Stimulated activated CD4-positive, alpha-beta T cell treated with anti-CD3 and anti-CD28 coated beads, Interleukin-2, amount 100 ng/mL, for 24 hours (primary cell): Measurements from ENCODE around the gene LPCAT3.
A peak's percentile ranks its signal among the peaks of the same experiment; 100 is the strongest.

Experiments used
- DNase-seq, 2 donors: peaks; one replicate each; pipeline ENCODE4 v3.0.0-alpha.2; 2020

LPCAT3 gene

DNA sequence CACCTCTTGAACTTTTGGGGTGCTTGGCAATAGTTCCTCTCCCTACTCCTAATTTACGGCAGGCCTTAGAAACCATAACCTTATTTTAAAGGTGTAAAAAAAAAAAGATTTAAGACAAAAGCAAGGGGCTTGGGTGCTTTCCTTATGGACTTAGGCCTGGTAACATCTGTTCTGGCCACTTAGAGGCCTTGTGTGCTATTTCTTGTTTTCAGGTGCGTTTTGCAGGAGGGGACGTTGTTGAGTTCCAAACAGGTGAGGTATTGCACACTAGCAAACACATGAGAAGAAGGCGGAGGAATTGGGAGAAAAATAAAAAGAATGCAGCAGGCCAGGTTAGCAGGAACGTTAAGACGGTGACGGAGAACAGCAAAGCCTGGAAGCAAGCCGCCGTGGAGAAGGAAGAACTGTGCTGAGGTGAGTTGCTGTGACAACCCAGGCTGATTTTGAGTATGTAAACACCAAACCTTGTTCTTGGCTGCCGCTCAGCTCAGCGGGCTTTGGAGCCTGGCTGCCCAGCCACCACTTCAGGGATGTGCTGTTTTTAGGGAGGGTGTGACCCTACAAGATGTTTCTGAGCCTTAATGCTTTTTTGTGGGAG lies 30.2 kb downstream of the LPCAT3 start:
- DNase-seq: no peak

DNA sequence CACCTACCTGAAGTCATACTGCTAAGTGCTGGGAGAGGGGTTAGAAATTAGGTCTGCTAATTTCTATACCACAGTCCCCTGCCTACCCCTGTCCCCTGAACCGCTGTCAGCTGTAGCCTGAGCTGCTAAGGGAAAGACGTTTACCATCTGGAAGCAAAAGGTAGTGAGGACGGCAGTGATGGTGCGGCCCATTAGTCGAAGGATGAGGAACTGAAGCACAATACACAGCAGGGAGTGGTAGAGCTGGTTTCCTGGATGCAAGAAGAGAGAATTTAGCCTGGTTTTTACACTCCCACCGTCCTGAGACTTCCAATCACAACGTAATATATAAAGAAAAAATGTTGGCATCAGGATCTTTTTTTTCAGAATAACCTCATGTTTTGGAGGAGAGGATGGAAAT lies 35.7 kb downstream of the LPCAT3 start:
- DNase-seq: no peak

DNA sequence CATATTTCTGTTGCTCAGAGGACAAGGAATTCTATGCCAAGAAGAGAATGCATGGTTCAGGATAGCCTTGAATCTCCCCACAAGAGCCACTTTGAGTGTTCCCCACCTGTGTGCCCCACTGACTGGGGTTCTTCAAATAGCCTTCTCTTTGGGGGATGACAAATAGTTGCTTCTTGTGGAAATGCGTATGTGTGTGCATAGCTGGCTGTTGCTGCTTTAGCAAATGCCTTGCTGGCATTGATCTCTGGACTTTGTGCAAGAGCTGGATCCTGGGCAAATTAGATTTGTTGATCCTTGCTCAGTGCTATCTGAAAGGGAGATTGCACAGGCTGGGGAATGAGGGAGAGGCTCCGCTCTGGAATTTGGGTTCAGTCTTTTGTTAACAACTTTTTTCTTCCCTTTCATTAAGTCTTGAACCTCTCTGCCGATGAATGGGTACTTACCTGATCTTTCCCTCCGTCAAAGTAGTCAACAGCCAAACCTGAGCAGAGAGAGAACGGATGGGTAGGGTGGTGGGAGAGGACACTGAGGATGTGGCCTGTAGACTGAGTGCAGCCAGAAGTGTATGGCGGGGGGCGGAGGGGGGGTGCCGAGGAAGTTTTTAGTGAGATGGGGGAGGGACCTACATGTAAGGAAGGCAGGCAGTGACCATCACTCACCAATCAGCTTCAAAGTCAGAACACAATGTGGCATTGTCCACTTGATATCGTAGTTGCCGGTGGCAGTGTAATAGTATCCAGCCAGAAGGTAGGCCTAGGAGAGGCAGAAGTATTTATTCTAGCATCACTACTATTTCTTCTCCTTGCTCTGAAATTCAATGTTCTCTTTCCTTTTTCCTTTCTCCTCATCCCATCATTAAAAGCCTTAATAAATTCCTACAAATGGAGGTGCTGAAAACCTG lies 36.9 kb downstream of the LPCAT3 start:
- DNase-seq: no peak

DNA sequence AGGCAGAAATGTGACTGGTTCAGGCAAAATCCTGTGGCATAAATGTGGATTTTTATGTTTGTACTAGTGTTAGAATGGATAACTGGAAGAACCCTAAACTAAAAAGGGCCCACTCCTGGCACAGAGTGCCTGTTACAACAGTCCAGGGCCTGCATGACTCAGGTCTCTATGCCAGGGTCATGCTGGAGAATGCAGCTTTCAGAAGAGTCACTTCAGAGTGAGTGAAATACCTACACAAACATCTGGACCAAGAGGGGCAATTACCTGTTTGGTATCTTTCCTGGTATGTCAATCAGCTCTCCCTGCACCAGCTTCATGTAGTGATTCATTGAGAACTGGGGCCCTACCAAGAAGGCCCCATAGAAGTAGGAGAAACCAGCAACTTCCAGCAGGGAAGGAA lies 37.5 kb downstream of the LPCAT3 start:
- DNase-seq: no peak

DNA sequence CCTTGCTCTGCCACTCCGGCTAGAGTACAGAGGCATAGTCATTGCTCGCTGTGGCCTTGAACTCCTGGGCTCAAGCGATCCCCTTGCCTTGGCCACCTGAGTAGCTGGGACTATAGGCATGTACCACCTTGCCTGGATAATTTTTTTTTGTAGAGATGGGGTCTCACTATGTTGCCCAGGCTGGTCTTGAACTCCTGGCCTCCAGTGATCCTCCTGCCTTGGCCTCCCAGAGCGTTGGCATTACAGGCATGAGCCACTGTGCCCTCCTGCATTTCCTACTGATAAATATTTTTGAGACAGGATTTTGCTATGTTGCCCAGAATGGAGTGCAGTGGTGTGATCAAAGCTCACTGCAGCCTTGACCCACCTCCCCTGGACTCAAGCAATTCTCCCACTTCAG lies 38.2 kb downstream of the LPCAT3 start:
- no peak for DNase-seq

DNA sequence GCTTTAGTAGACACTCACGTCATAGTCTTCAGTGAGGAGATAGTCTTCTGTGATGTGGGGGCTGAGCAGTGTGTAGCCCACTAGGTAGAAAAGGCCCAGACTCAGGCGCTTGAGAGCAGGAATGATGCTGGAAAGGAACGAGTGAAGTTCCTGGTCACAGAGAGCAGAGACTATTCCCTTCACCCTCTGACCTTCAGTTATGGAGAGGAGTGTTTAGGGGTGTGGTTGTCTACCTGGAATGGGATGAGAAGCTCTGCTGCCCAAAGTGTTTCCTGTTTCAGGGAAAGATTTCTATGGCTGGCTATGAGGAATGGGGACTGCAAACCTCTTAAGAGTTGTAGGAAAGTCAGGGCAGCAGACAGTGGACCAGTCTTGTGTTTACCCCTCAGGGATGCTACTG lies 38.8 kb downstream of the LPCAT3 start:
- DNase-seq: no peak

DNA sequence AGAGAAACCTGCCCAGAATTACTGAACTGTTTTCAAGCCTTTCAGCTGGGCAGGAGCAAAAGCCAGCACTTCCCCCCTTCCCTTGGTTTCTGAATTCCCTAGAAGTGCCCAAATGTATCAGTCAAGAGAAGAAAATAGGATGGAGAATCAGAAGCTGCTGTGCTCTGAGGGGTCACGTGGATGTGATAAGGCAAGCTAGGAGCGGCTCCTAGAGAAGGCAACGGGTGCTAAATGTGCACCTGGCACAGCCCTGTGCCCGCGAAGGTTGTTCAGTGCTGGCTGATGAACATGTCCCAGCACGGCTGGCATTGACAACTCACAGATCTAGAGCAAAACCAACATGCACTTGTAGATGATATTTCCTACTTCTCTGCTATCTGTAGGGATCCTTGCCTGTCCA lies 39.3 kb downstream of the LPCAT3 start:
- DNase-seq: no peak

DNA sequence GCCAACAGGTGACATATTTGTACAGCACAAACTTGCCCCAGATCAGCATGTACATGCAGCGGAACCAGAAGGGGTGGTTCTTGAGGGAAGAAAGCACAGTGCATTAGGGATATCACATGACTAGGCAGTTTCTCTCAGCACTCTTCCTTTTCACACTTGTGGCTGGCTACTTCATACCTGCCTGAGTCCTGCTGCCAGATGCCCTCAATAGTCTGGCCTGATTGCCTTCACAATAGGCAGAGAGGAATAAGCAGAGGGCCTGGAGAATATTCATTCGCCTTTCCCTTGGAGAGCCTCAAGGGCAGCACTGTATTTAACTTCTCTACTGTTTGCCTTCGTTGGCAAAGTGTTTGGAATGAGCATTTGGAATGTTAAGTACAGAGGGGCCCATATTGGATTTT lies 39.7 kb downstream of the LPCAT3 start:
- DNase-seq: no peak

DNA sequence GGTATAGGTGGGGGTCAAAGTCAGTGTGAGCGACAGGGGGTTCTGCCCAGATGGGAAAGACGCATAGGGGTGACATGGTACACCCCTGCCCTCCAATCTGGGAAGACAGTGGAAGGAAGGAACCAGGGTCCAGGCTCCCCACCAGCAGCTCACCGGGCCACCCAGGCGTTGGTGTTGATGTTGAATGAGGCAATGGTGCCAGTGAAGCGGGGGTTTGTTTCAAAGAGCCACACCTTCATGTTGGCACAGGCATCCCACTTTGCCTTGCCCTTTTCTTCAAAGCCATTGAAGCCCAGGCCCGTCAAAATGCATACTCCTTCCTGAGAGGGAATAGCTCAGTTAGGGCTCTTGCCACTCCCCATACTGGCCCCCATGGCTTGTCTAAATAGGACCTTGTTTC lies 40.1 kb downstream of the LPCAT3 start:
- DNase-seq: no peak

DNA sequence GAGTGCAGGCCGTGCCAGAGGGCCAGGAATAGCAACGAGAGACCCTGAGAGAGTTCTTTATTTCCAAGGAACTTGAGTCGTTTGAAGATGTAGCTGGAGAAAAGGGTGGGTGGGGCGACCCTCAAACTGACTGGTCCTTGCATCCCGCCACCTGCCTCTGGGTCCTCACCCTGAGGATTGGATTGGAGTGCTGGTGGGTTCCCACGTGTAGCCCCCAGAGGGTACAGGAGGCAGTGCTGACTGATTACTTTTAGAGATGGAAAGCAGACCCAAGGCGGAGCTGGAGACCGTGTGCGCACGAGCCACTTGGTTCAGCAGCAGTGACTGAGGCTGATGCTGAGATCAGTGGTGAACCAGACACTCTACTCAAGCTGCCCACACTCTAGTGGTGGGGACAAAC lies 40.6 kb downstream of the LPCAT3 start:
- DNase-seq: no peak

DNA sequence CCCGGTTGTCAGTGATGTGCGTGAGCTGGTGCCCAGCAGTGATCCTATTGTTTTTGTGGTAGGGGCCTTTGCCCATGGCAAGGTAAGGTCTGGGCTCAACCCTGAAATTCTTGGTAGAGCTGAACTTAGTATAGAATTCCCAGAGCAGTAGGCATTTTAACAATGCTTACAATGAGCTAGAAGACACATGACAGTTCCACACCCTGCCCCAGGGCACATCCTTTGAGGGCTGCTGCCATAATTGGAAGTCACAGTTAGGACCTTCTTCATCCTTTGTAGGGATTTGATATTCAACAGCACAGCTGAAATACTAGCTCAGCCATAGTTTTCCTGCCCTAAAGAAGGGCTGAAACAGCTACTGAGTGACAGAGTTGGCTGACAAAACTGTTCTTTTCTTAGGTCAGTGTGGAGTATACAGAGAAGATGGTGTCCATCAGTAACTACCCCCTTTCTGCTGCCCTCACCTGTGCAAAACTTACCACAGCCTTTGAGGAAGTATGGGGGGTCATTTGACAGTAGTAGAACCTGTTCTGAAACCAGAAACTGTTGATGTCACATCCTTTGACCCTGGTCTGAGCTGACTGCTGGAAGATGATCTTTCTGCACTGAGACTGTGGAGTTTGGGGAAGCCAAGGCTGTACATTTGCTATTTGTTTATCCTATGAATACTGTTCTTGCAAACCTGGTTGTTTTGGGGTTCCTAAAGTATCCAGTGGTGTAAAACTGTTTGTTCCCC lies 42.8 kb downstream of the LPCAT3 start:
- no peak for DNase-seq

DNA sequence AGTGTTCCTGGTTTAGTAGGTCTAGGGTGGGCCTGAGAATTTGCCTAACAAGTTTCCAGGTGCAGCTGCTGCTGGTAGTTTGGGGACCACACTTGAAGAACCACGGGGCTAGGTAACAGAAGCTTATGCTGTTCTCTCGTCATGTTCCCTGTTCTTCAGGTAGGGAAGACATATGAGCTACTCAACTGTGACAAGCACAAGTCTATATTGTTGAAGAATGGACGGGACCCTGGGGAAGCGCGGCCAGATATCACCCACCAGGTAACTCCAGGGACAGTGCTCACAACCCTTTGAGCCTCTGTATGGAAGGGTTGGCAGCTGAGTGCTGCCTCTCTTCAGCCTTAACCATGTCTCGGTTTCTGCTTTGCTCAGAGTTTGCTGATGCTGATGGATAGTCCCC lies 44.1 kb downstream of the LPCAT3 start:
- DNase-seq: no peak

DNA sequence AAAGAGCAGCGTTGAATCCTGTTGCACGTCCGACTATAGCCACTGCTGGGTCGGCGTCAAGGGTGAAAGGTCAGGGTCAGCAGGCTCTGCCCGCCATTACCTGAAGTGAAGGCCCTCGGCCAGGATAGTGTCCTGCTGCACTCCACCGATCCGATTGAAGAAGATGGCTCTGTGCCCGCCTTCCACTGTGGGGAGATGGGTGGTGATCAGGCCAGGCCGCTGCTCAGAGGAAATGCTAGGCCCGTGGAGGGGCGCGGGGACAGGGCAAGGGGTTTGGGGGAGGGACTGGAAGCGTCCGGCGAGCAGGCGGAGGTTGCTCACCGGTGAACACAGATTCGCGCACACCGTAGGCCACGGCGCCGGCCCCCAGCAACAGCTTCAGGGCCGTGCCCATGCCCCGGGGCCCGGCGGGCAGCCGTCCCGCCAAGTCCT lies 48.2 kb downstream of the LPCAT3 start:
- peak in 1 of 2 donors; percentile 44 for DNase-seq

DNA sequence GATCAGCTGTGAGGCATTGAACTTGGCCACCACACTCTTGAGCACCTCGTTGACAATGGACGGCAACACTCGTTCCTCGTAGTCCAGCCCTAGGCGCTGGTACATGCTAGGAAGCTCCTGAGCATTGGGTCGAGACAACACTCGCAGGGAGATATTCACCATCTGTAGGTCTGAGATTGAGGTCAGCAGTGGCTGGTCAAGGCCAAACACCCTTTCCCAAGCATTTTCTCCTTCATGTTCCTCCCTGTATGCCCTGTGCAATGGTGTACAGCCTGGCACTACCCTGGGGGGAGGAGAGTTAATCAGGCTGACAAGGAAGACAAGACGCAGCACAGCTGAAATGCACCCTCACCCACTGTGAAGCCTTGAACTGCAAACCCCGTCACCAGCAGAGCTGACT lies 49.9 kb downstream of the LPCAT3 start:
- DNase-seq: no peak

DNA sequence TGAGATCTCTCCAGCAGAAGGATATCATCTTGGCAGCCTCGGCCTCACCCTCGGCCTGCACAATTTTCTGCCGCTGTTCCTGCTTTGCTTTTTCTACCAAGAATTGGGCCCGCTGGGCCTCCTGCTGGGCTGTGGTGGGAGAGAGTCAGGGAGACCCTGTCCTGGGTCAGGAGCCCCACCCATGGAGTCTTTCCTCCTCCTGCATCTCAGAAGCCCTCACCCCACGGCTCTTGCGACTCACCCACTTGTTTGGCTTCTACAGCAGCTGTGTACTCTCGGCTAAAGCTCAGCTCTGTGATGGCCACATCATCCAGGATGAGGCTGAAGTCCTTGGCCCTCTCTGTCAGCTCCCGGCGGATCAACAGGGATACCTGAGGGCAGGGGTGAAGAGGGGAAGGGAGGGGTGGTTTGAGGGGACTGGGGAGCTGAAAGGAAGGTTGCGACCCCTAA lies 50.6 kb downstream of the LPCAT3 start:
- no peak for DNase-seq

DNA sequence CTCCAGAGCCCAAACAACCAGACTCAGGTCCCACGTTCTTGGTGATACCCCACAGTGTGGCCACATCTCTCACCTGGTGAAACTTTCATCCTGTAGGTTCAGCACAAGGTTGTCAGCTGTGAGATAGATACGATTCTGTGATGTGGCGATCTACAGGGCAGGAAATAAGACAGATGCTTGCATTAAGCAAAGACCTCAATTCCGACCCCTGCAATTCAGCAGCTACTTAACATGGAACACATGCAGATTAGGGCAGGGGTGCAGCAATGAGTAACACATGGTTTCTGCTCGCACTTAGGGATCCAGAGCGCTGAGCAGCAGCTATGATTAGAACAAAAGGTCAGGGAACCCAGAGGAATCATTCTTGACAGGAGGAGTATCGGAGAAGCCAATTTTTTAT lies 51.9 kb downstream of the LPCAT3 start:
- no peak for DNase-seq

DNA sequence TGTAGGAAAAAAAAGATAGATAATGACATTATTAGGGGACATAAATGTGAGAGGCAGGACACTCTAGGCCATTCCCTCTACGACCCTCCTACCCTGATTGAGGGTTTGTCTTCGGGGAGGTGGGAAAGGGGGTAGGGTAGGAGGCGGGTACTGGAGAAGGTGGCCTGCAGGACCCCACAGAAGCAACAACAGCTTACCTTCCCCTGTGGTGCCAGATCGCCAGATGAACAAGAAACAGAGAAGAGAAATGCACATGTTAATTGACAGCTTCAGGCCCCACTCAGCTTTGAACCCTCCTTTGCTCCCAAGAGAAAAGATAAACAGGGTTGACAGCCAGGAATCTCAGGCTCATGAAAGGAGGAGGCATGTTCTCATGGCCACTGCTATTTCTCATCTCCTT lies 52.6 kb downstream of the LPCAT3 start:
- DNase-seq: no peak

DNA sequence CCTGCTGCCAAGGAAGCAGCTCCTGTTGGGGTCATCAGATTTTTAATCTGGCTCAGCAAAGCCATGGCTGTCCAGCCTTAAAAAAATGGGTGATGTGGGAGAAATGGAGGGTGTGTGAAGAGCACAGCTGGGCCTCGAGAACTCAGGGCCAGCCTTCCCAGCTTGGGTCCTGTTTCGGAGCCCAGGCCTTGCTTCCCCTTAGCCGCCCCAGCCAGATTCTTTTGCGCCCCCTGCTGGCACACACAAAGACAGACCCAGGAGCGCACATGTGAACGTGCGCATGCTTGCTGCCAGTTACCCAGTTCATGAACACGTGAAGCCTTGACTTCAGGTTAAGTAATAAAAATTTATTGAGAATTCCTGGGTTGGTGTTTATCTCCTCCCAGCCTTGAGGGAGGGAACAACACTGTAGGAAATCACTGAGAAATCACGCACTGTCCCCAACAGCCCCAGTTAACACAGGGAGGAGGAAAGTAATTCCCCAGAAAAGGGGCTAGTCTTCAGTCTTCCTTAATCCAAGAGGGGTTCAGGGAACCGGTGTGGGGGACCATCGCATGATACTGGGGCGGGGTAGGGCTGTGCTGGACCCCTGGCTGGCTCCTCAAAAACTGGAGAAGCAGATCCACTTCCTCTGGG lies 53.1 kb downstream of the LPCAT3 start:
- peak; percentile 90 to 93 for DNase-seq

DNA sequence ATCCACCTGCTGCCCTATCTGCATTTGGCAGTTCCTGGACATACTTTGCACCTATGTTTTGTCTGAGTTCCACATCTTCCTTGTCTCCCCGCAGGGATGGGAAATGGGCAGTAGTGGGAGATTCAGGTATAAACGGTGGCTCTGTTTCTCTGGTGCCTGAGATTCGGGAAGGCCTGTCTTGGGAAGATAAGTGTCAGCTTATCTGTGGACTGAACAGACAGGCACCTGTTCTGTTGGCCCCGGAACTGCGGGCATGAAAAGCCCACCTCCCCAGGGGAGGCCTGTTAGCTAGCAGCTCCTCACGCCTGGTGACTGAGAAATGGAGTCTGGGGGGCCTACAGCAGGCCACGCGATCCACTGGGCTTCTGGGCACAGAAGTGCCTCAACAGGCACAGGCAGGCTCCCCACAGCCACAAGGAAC lies 53.7 kb downstream of the LPCAT3 start:
- DNase-seq: peak in 1 of 2 donors; percentile 23

DNA sequence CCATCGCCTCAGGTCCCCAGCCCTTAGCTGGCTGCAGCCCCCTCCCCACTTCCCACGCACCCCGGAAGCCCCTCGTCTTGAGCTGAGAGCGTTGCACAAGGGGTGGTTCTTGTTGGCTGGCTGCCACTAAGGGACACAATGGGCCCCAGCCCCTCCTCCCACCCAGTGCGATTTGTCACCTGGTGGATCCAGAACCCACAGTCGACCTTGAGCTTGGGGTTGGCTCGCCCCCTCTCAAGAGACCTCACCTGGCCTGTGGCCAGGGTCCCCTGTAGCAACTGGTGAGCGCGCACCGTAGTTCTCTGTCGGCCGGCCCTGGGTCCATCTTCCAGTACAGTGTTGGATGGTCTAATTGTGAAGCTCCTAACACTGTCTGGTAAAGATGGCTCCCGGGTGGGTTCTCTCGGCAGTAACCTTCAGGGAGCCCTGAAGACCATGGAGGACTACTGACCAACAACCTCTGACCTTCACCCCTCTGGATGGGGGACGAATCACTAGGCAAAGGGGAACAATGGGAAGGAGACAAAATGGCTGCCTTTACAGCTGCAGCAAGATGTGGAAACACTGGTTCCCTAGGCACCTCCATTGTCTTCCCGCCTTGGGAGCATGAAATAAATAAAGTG lies 54.4 kb downstream of the LPCAT3 start:
- DNase-seq: peak in 1 of 2 donors; percentile 28

DNA sequence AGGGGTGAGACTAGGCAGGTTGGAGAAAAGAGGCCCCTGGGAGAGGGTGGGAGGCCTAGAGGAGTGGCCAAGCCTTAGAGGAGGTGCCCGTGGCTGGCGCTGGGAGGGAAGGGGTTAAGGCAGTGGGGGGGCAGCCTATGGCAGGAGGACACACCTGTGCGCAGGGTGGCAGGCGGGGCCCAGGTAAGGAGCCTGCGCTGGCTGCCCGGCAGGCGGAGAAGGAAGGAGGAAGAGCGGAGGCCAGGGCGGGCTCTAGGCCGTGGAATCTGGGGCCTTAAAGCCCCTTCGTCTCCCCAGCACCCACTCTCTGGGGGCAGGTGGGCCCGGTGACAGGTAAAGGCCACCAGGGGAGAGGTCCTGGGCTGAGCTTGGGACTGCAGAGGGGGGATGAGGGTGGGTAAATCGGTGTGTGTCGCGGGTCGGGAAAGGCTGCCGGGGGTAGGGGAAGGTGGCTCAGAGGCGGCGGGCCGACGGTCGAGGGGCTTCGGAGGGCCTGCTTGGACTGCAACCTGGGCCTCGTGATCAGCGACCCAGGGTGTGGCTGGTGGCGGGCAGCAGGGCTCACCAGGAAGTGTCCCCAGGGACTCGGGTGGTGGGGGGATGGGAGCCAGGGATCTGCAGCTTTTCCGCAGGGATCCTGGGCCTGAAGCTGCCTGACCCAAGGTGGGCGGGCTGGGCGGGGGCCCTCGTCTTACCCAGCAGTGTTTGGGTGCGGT lies 55.1 kb downstream of the LPCAT3 start:
- peak in 1 of 2 donors; percentile 33 for DNase-seq
